TTC549 (cell line): ENCODE results near the gene PIP5K1C.

Experiments
- FAIRE-seq: peaks from 2 replicates; lab custom pipeline; 2012; peaks lifted over from hg19 to GRCh38; lab: Jason Lieb, UNC

PIP5K1C gene

DNA sequence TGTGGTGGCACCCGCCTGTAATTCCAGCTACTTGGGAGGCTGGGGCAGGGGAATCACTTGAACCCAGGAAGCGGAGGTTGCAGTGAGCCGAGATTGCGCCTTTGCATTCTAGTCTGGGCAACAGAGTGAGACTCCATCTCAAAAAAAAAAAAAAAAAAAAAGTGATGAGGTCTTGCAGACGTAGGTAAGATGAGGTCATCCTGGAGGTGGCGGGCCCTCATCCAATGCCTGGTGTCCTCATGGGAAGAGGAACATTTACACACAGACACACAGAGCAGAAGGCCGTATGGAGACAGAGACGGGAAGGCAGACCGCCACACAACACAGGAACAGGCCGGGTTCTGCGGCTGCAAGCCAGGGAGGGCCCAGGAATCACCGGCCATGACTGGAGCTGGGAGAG, 78.0 kb downstream of the PIP5K1C start:
- FAIRE-seq = no peak

DNA sequence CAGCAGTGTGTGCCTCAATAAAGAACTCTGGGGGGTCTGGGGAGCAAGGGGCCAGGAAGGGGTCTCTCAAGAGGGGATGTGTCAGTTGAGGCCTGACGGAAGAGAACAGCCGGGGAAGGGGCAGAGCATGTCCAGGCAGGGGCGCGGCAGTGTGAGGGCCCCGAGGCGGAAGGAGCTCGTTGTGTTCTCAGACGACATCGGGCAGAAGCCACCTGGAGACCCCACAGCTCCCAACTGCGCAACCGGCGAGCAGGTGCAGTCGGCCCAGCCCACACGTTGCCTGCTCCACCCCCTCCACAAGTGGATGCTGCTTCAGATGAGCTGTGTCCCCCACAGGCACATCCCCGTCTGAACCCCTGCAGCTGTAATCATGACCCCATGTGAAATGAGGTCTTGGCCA, 78.6 kb downstream of the PIP5K1C start:
- no peak for FAIRE-seq

DNA sequence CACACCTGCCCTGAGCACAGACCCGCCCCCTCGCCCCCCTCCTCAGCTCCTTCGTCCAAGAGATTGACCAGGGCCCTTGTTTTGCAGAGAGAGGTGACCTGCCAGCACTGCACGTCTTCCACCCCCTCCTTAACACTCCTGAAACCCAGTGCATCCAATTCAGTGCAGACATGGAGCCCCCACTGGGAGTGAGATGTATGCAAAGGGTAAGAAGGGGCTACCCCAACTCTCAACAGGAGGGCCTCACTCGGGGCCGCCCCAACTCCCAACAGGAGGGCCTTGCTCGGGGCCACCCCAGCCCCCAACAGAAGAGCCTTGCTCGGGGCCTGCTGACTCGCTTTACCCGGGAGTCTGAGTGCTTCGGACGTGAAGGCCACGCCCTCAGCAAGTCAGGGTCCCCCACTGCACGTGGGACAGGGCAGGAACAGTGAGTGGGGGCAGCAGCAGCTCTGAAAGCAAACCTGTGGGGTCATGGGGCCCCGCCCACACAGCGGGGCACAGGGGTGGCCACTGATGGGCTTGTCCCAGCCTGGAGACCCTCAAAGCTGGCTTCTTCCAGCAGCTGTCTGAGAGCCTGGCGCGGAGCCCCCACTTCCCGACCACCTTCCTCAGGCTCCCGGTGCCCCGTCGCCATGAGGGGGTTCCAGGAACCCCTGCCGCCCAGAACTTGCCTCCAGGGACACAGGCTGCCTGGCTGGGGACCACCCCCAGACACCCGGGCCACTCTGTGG, 79.3 kb downstream of the PIP5K1C start:
- FAIRE-seq = no peak

DNA sequence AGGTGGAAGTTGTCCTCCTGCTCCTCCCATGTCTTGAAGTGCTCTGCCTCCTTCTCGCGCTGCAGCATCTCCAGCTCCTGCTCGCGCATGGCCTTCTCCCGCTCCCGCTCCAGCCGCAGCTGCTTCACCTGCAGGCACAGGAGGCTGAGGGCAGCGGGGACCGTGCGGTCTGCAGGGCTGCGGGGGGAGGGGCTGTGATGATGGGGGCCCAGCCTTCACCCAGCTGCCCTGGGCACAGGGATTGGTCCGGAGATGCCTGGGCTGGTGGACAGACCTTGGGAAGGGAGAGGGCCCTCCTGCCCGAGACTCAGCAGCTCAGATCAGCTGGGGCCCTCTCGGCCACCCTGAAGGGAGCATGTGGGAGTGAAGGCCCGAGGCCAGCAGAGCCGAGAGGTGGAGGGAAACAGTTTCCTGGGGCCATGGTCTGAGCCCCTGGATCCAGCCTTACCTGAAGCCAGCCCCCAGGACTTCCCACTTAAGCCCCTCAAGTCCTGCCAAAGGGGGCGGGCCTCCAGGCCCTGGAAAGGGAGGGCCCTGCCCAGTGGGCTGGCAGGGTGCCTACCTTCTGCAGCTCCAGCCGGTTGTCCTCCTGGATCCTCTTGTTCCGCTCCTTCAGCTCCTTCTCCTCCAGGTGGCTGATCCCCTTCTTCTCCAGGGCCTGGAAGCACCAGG, 80.0 kb downstream of the PIP5K1C start:
- FAIRE-seq = no peak

DNA sequence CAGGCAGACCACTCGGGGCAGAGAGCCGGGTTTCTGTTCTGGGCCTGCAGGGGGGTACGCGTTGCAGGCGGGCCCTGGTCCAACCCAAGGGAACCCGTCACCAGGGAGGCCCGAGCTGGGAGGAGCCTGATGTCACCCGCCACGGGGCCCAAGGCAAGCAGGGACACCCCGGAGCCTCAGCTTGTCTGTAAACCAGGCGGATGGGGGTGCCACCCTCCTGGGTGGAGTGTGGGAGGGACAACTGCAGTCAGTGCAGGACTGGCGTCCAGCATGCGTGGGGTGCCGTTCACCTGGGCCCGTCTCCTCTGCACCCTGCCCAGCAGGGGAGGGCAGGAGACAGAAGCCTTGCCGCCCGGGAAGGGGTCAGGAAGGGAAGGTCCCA, 80.6 kb downstream of the PIP5K1C start:
- no peak for FAIRE-seq

DNA sequence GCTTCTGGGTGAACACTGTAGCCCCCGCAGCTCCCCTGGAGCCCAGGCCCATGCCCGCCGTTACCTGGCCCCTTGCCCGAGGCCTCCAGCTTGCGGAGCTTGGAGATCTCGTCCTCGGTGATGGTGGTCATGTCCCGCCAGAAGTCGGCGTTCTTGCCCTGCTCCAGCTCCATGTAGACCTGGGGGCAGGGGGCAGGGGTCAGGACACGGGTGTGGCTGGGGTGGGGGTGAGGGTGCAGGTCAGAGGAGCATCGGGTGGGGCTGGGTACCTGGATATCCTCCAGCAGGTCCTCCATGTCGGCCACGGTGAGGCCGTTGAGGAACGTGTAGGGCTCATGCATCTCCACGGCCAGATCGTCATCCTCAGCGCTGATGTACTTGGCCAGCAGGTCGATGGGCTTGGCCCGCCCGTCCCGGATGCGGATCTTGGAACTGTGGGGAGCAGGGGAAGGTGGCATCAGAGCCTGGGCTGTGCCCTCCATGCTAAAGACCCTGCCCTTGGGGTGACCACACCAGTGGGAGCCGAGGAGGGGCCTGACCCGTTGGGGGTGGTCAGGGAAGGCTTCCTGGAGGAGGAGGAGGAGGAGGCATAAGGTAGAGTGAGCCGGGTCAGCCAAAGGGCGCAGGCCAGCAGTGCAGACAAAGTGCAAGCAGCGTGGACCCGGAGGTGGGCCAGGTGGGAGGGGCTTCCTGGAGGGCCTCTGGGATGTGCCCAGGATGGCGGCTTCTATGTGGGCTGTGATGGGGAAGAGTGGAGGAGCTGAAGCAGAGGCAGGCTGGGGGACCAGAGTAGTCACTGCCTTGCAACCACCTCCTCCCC, 81.2 kb downstream of the PIP5K1C start:
- FAIRE-seq = no peak

DNA sequence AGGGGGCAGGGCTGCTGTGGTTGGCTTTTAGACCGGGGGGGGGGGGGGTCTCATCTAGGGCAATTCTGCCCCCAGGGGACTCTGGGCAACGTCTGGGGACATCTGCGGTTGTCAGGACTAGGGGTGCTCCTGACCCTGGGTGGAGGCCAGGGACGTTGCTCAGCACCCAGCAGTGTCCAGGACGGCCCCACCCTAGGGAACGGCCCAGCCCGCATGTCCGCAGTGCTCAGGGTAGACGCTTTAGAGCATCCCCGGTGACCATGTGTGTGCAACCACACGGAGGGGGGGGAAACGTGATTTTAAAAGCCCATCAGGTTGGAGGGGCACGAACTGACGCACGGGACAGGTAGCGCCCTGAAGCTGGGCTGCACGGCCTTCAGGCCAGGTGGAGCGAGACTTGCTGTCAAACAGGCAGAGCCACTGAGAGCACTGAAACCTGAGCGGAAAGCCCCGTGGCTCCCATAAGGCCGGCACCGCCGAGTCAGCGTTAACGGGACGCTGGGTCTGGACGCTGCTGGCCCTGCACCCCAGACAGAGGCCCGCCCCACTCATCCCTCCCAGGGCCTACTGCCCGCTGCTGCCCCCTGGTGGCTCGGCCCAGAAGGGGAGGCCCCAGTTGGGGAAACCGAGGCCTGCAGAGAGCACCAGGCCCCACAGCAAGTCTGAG, 82.0 kb downstream of the PIP5K1C start:
- no peak for FAIRE-seq

DNA sequence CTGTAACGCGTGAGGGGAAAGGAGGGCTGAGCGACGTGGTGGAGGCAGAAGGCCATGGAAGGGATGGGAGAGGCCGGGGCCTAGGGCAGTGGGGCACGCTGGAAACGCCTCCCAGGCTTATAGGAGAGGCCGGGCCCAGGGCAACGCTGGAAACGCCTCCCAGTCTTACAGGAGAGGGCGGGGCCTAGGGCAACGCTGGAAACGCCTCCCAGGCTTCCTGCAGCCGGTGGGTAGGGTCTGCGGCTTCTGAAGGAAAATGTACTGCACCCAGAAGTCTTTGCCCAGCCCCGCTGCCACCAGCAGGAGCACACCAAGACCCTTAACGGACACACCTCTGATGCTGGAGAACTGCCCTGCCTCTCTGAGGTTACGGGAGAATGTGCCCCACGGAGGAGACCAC, 82.8 kb downstream of the PIP5K1C start:
- FAIRE-seq = no peak

DNA sequence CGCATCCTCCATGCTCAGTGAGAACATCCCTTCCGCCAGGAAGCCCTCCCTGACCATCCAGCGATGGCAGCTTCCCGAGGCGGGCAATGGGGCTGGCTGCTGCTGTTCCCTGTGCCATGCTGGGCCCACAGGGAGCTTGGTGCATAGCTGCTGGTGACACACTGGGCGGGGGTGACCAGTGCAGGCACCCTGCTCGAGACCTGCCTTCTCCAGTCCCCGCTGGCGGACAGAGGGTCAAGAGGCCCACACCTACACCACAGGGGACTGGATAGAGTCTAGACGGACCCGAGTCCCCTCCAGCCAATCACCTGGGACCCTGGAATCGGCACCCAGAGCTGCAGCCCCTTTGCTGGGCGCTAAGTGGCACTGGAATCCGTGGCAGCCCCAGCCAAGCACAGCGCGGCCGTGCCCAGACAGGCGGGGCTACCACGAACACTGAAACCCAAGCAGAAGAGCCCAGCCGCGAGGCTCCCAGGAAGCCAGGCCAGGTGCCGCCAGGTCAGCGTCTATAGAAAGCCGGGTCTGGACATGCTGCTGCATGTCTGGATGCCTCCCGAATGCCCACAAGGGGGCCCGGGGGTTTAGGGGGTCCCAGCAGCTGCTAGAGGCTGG, 84.6 kb downstream of the PIP5K1C start:
- no peak for FAIRE-seq

DNA sequence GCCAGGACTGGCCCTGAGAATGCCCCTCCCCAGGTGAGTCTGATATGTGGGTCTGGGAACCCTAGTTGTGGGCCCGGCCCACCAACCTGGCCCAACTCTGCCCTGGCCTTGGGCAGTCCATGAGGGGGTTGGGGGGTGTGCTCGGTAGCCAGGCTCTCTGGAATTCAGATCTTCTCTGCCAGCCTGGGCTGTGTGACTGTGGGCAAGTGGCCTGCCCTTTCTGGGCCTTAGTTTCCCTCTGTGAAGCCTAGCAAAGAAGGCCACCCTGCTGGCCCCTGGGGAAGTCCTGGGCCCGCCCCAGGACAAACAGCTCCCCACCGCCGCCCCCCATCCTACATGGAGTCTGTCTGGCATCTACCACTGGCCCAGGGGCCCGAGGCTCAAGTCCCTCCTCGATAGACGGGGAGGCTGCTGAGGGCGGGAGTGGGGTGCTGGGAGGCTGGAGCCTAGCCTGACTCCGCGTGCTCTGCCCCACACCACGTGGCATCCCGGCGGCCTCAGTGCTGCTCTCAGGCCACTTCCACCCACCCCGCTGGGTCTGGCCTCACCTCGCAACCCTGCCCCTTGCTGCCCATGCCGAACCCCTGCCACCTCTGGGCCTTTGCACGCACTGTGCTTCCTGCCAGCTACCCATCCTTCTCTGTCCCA, 85.3 kb downstream of the PIP5K1C start:
- FAIRE-seq = no peak

DNA sequence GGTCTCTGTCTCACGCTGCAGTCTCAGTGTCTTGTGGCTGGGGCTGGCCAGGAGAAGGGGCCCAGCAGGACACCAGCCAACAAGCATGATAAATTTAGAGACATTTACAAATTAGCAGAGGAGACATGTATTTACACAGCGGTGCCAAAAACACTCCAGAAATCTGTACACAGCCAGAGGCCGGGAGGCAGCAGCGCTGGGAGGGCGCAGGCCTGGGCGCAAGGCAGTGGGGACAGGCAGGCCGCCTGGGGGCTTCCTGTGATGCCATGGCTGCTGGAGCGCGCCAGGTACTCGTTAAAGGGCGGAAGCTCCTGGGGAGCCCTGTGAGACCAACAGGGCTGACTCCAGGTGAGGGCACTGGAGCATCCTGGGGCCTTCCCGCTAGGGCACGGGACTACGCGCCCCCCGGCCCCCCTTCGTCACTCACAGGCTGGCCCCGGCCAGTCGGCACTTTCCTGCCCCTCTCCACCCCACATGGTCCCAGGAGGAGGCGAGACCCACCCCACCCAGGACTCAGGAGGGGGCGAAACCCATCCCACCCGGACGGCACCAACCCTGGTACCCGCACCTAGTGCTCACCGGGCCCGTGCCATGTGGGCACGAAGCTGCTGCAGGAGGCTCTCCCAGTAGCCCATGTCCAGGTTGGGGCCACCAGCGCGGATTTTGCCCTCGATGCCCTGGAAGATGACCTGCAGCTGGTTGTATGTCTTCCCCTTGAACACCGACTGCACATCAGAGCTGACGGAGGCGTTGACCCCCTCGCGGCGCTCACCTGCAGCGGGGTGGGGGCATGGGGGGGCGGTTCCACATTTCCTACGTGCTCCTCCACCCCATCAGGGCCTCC, 86.2 kb downstream of the PIP5K1C start:
- no peak for FAIRE-seq

DNA sequence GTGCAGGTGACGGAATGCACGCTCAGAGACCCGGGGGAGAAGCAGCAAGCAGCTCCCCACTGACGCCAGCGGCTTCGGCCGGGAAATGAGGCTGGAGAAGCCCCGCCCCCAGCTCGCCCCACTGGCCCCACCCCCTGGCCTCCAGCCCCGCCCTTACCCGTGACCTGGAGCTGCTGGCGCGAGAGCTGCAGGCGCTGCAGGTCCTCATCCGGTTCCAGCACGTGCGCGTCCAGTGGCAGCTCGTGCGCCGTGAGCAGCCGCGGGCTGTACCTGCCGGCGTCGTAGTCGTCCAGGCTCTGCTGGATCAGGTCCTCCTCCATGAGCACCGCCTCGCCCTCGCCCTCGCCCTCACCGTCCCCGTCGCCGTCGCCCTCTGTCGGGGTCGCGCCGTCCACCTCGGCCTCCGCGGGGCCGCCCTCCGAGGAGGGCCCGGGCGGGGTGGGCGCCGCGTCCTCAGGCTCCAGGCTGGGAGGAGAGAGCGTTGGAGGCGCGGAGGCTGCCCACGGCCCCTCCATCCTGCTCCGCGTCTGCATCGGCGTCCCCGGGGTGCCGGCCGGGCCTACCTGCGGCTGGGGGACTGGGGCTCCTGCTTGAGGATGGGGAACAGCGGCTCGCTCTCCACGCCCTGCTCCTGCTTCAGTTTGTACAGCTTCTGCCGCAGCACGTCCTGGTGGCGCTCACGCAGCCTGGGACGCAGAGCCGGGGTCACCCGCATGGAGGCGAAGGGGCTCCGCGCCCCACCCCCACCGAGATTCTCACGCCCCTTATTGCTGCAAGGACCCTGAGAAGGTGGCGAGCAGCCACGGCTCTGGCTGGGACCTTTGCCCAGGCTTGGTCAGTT, 87.1 kb downstream of the PIP5K1C start:
- FAIRE-seq = no peak

DNA sequence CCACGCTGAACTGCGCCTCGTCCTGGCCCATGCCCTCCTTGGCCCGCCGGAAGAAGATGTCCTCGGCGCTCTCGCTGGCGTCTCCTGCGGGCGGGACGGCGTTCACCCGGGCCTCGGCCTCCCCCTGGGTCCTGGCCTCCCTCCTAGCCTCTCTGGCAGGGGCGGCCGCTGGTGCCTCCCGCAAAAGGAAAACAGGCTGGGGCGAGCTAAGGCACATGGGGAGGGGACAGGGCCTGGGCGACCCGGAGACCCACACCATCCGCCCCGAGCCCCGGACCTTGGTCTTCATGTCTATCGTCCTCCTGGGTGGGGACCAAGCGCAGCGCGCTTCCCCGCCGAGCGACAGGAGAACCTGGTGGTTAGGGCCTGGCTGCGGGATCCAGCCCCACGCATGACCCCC, 87.9 kb downstream of the PIP5K1C start:
- no peak for FAIRE-seq

DNA sequence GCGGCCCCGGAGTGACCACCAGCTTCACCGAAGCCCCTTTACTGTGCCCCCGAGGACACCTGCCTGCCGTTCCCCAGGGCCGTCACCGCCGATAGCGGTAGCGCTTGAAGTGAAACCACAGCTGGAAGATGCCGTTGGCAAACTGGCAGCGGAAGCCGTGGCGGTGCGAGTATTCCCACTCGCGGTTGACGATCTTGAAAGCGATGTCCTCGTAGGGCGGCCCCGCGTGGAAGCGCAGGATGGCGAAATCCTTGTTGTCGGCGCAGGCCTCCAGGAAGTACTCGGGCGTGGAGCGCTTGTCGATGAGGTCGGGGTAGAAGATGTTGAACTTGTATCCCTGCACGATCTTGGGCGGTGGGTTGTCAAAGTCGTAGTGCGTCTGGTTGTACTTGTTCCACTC, 88.4 kb downstream of the PIP5K1C start:
- FAIRE-seq = no peak

DNA sequence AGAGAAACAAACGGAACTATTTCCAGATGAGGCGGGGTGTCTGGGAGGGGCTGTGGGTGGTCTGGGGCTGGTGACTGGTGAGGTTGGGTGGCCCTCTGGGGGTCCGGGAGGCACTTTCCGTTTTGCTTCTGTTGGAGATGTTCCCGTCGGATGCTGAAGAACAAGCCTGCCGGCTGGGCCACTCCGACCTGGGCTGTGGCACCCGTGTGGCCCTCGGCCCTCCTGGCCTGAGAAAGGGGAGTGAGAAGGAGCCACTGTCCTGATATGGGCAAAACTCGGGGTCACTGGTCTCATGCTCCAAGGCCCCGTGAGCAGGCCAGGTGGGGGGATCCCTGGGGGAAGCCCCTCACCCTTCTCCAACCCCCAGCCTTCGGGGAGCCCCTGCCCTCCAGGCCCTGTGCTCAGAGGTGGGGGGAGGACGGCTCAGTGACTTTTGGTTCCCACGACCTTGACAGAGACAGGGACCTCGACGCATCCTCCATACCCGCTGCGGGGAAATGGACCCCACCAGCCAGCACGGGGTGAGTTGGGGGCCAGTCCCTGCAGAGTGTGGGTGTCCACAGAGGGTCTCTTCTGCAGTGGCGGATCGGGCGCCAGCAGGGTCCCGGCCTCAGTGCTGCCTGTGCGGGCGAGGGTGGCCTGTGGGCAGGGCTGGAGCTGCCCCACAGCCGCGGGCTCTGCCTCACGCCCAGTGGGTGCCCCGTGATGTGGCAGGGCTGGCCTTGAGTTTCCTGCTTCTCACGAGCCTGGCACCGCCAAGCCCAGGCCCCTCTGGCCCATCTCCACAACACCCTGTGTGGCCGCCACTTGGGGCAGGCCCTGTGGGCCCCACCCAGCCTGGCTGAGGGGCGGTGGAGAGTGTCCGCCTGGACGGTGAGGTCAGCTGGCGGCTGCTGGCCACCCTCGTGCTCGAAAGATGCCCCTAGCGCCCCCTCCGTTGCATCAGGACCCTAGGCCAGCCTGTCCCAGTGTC, 89.2 kb downstream of the PIP5K1C start:
- FAIRE-seq = no peak

DNA sequence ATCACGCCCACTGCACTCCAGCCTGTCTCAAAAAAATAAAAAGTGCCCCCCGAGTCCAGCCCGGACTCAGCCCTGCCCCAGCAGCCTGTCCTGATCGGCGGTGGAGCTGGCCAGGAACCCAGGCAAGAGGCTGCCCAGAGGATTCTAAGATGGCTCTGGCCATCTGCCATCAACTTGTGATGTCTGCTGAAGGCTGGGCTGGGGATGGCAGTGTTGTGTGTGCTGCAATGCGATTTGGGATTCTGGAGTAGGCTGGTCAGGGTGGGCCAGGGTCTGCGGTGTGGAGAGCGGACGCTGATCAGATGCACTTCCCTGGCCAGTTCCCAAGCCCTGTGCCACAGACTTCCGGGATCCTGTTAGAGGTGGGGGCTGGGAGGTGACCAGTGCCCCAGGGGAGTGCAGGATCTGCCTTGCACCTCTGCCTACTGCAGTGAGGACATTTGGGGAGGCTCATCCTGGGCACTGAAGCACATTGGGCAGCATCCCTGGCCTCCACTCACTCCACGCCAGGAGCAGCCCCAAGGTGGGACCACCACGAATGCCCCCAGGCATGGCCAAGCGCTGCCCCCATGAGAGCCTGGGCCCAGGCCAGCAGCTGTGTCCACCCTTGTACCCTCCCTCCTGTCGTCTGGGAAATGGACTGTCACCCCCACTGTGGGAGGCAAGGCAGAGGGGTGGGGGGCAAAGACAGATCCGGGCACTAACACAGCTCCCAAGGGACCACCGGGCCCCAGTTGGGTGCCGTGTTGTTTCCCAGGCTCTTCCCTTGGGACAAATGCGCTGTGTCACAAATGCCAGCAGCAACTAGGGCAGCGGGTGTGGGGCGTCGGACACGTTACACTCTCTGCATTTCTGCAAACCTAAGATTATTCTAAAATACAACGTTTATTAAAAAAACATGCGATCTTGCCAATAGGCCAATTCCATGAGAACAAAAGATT, 90.2 kb downstream of the PIP5K1C start:
- no peak for FAIRE-seq

DNA sequence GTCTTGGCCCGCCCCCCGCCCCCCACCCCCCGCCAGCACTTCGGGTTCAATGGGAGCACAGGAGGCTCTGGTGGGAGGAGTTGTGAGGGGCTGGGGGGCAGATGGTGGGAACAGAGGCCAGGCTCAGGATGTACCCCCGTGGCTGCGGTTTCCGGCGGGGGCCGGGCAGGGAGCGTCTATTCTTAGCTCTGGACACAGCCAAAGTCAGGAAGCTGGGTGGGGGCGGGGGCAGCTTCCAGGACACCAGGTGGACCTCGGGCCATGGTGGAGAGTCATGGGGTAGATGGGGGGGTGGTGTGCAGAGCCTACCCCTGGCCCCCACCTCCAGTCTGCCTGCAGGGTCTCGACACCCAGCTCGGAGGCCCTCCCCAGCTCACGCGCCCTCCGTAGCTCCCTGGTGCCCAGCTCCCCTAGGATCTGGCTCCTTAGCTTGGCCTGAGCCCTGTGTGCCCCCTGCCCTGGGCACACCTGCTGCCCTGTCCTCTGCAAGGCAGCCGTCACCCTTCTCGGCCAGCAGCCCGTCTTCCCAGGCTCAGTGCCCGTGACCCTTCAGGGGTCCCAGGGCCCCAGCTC, 91.4 kb downstream of the PIP5K1C start:
- no peak for FAIRE-seq
